Epidermal melanocyte (primary cell): Measurements from ENCODE around the gene OGFOD2.
"Not testable (repeated sequence)": the region's sequence is repeated elsewhere in the genome, so short reads cannot be mapped to it uniquely, and the experiment has no call there.

Experiments used
- DNase-seq: peaks from one replicate; pipeline ENCODE4 v3.0.0; 2011; ENCODE audit warnings: low spot score; ENCODE audit not compliant: insufficient read length

OGFOD2 gene

GRCh38 chr12:123003257-123003656 is 28.2 kb downstream of the OGFOD2 start:
- no peak for DNase-seq

DNA sequence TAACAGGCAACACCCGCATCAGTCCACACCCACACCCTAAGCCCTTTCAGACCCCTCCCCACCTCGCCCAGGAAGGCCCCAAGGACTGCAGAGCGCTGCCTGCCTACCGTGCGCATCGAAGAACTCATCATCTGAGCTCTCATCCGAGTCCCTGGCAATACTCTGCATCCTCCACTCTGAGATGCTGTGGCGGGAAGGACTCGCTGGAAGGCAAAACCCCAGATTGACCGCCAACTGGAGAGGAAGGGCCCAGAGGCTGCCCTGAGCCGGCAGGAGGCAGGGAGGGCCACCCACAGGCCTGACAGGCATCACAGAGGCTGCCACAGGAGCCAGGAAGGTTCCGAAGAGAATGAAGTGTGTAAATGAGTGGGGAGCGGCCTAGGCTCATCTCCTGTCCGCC is 29.2 kb downstream of the OGFOD2 start:
- no peak for DNase-seq

GRCh38 chr12:123005081-123005626 is 30.1 kb downstream of the OGFOD2 start:
- no peak for DNase-seq

DNA sequence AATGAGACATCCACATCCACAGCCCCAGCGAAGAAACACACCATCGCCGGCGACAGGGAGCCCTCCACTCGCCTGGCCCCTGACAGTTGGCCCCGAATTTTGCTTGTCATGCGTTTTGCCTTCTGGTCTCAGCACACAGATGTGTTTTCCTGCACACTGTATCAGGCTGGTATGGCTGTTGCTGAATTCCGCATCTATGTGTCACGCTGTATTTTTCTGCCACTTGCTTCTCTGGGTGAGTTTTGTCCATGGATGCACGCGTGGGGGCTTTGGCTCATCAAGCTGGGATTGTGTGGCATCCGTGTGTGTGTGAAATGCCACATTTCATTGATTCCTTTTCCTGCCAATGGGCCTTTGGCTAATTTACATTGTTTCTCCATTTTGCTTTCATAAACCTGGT is 31.9 kb downstream of the OGFOD2 start:
- no peak for DNase-seq

GRCh38 chr12:123010110-123010509 is 35.1 kb downstream of the OGFOD2 start:
- no peak for DNase-seq

DNA sequence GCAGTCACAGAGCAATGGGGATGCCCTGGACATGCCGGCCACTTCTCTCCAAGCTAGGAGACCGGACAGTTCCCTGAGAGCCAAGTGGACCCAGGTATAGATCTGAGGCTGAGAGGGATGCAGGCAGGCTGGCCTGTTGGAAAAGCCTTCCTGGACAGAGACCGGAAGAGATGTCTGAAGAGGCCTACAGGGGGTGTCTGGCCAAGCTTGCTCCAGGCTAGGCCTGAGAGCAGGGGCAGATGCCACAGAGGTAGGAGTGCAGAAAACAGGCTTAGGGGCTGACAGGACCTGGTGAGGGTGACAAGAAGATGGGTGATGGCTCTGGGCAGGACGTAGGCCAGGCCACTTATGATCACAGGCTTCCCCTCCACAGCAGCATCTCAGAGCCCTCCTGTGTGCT is 35.6 kb downstream of the OGFOD2 start:
- DNase-seq, result no peak

- no peak for DNase-seq
These were observed 36.7 kb downstream of the OGFOD2 start for GRCh38 chr12:123011701-123012100.

GRCh38 chr12:123013185-123014095 is 38.4 kb downstream of the OGFOD2 start:
- DNase-seq, result no peak

DNA sequence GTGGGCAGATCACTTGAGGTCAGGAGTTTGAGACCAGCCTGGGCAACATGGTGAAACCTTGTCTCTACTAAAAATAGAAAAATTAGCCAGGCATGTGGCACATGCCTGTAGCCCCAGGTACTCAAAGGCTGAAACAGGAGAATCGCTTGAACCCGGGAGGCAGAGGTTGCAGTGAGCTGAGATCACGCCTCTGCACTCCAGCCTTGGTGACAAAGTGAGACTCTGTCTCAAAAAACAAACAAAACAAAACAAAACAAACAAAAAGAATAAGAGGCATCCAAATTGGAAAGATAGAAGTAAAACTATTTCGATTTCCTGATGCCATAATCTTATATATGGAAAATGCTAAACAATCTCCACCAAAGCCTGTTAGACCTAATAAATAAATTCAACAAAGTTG is 39.4 kb downstream of the OGFOD2 start:
- DNase-seq, result not testable (repeated sequence)

GRCh38 chr12:123017753-123018152 is 42.7 kb downstream of the OGFOD2 start:
- DNase-seq, result no peak

DNA sequence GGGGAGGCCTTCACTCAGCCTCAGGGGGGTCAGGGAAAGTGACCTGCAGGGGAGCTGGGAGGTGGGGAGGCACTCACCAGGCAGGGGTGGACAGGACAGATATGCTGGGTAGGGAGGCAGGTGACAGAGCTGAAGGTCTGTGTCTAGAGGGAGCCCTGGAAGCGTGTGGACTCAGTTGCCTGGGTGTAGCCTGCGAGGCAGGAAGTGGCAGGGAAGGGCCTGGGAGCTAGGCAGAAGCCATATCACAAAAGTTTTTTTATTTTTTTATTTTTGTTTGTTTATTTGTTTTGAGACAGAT is 44.7 kb downstream of the OGFOD2 start:
- no peak for DNase-seq

GRCh38 chr12:123021688-123022604 is 46.9 kb downstream of the OGFOD2 start:
- DNase-seq, result no peak

DNA sequence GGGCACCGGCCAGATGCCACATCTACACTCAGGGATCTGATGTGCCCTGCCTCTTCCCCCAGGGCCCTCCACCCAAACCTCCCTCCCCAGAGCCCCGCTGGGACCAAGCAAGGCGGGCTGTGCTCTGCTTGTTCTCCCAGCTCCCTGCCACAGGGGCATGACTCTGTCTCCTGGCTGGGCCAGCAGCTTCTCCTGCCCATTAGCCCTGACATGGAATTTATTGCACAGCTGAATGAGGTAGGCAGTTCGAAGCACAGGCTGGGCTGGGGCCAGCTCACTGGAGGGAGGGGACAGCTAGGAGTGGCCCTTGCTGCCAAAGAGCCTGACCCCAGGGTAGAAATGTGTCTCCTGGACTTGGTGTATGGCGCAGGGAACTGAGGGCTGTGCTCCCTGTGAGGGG is 47.8 kb downstream of the OGFOD2 start:
- DNase-seq, result no peak

GRCh38 chr12:123024819-123025391 is 49.9 kb downstream of the OGFOD2 start:
- DNase-seq, result no peak

- DNase-seq, result no peak
These were observed 51.2 kb downstream of the OGFOD2 start for GRCh38 chr12:123026094-123026853.

GRCh38 chr12:123027726-123028445 is 52.8 kb downstream of the OGFOD2 start:
- no peak for DNase-seq

DNA sequence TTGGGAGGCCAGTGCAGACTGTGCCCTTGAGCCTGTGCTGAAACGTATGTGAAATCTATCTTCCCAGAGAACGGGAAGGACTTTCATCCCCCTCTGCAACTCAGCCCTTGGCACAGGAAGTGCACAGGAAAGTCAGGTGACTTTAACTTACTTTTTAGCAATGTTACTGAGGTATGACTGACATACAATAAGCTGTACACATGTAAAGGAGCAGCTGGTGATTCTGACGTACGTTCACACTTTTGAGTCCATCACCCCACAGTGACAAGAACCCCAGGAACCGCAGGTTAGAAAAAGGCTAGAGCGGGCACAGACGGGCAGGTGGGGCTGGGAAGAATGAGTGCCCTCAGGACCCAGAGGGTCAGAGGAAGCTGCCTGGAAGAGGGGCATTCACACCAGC is 53.4 kb downstream of the OGFOD2 start:
- DNase-seq, result no peak

GRCh38 chr12:123029550-123029949 is 54.5 kb downstream of the OGFOD2 start:
- DNase-seq, result no peak
